ENCODE results near the gene INPPL1.

DNA sequence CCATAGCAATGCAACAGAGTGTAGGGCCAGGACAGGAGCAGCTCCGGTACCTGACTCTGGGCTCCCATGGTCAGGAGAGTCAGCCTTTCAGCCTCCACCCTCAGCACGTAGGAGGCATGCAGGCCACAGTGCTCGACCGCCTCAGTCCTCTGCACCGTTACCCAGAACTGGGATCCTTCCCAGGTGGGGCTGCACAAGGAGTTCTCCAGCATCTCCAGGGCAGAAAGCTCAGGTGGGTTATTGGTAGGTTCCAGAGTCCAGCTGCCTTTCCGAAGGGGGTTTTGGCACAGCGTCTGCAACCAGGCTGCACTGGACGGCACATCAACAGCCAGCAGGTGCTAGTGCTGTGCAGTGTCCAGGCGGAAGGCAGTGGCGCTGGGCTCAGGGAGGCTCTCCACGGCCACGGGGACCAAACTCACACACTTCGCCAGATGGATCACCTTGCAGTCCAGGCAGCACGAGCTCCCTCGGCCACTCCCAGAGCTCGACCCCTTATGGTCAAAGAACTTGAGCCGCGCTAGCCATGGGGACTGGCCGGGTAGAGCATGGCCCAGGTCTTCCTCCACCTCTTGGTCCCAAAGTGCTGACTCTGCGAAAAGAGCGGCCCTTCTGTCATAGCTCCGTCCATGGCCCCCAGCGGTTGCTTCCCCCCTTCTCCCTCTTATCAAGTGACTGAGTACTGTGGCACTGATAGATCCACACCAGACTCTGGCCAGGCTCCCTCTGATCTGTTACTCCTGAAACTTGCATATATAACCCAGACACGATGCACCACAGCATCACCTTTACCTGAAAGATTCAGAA lies 26.3 kb downstream of the INPPL1 start:
- no peak for TF ChIP-seq CTCF (IDR thresholded peaks at IDR 0.05; ENCODE audit: extremely low read depth in 1 of 2, insufficient read depth in 1 of 2, low read depth in 1 of 2, low read length in 2 of 2)
- TF ChIP-seq POLR2A (IDR thresholded peaks at IDR 0.05; ENCODE audit: low read depth, low read length) = no peak
- TF ChIP-seq EZH2 (IDR thresholded peaks at IDR 0.05; ENCODE audit: borderline replicate concordance, low read depth, low read length, severe bottlenecking) = no peak
- no peak for TF ChIP-seq GATA2 (IDR thresholded peaks at IDR 0.05; ENCODE audit: insufficient read depth, insufficient read length, low read depth, low read length)

All from endothelial cell of umbilical vein (primary cell).